H9 (cell line): ENCODE results near the gene FBXO11. TPM values are rescaled to one million over a fixed set of nuclear protein-coding genes. Genes with fewer than 3 reads are reported as not detected.

Experiments
- DNase-seq: peaks from one replicate; pipeline ENCODE4 v3.0.0-alpha.2; 2017
- H2AFZ ChIP-seq: one replicate; pipeline ENCODE4 v1.6.1; 2013; ENCODE audit warnings: mild to moderate bottlenecking, low read length, control low read depth, moderate library complexity
- H2AK5ac ChIP-seq: 2 replicates; pipeline ENCODE4 v1.6.1; 2013; ENCODE audit warnings: low read length, control low read depth, mixed read lengths; ENCODE audit not compliant: insufficient read length
- H2BK120ac ChIP-seq: one replicate; pipeline ENCODE4 v1.6.1; 2013; ENCODE audit warnings: low read depth, mild to moderate bottlenecking, low read length, control low read depth, inconsistent platforms; ENCODE audit not compliant: poor library complexity, severe bottlenecking
- H2BK12ac ChIP-seq: 2 replicates; pipeline ENCODE4 v1.6.1; 2013; ENCODE audit warnings: low read length, control low read depth, mixed read lengths, low read depth; ENCODE audit not compliant: insufficient read length
- H2BK15ac ChIP-seq: 2 replicates; pipeline ENCODE4 v1.6.1; 2013; ENCODE audit warnings: low read depth, low read length, control low read depth
- H2BK20ac ChIP-seq: one replicate; pipeline ENCODE4 v1.6.1; 2013; ENCODE audit warnings: low read depth, mild to moderate bottlenecking, low read length, control low read depth, inconsistent platforms; ENCODE audit not compliant: poor library complexity, severe bottlenecking
- H2BK5ac ChIP-seq: 2 replicates; pipeline ENCODE4 v1.6.1; 2013; ENCODE audit warnings: low read length, control low read depth, mixed read lengths; ENCODE audit not compliant: insufficient read length
- H3K14ac ChIP-seq: 2 replicates; pipeline ENCODE4 v1.6.1; 2013; ENCODE audit warnings: low read length, control low read depth; ENCODE audit not compliant: insufficient read depth
- H3K18ac ChIP-seq: 2 replicates; pipeline ENCODE4 v1.6.1; 2013; ENCODE audit warnings: low read depth, mild to moderate bottlenecking, mixed read lengths, low read length, control low read depth; ENCODE audit not compliant: insufficient read length
- H3K23ac ChIP-seq: 2 replicates; pipeline ENCODE4 v1.6.1; 2013; ENCODE audit warnings: low read length, control low read depth, mixed read lengths, low read depth; ENCODE audit not compliant: insufficient read length
- H3K23me2 ChIP-seq: 2 replicates; pipeline ENCODE4 v1.6.1; 2013; ENCODE audit warnings: low read depth, mild to moderate bottlenecking, mixed read lengths, low read length, control low read depth; ENCODE audit not compliant: insufficient read length, poor library complexity, severe bottlenecking
- H3K27ac ChIP-seq: 2 replicates; pipeline ENCODE4 v1.5.1; 2013; ENCODE audit warnings: low read length, control low read depth, mixed read lengths, low read depth; ENCODE audit not compliant: insufficient read length
- H3K27me3 ChIP-seq: 2 replicates; pipeline ENCODE4 v1.6.1; 2013; ENCODE audit warnings: low read length, control low read depth, inconsistent platforms; ENCODE audit not compliant: insufficient read depth
- H3K4ac ChIP-seq: 2 replicates; pipeline ENCODE4 v1.6.1; 2013; ENCODE audit warnings: low read depth, mild to moderate bottlenecking, control low read depth, inconsistent platforms, low read length, moderate library complexity
- H3K4me1 ChIP-seq: 2 replicates; pipeline ENCODE4 v1.6.1; 2013; ENCODE audit warnings: low read length, control low read depth, inconsistent platforms; ENCODE audit not compliant: insufficient read depth
- H3K4me2 ChIP-seq: 2 replicates; pipeline ENCODE4 v1.6.1; 2013; ENCODE audit warnings: low read length, control low read depth, mixed read lengths; ENCODE audit not compliant: insufficient read length, insufficient read depth
- H3K56ac ChIP-seq: 2 replicates; pipeline ENCODE4 v1.6.1; 2013; ENCODE audit warnings: low read depth, mild to moderate bottlenecking, mixed read lengths, low read length, control low read depth; ENCODE audit not compliant: insufficient read length
- H3K79me1 ChIP-seq: 2 replicates; pipeline ENCODE4 v1.6.1; 2013; ENCODE audit warnings: low read depth, mild to moderate bottlenecking, moderate library complexity, low read length, control low read depth, inconsistent platforms; ENCODE audit not compliant: insufficient read depth, poor library complexity, severe bottlenecking
- H3K79me2 ChIP-seq: 2 replicates; pipeline ENCODE4 v1.6.1; 2013; ENCODE audit warnings: low read length, control low read depth, inconsistent platforms; ENCODE audit not compliant: insufficient read depth
- H3K9ac ChIP-seq: 2 replicates; pipeline ENCODE4 v1.6.1; 2013; ENCODE audit warnings: low read length, control low read depth, mixed read lengths; ENCODE audit not compliant: insufficient read length; ENCODE audit errors: extremely low read depth
- H3K9me3 ChIP-seq: one replicate; pipeline ENCODE4 v1.6.1; 2013; ENCODE audit warnings: low read depth, low read length, inconsistent platforms; ENCODE audit not compliant: control insufficient read depth
- H3T11ph ChIP-seq: one replicate; pipeline ENCODE4 v1.6.1; 2013; ENCODE audit warnings: mild to moderate bottlenecking, low read length, control low read depth, inconsistent platforms
- H4K20me1 ChIP-seq: one replicate; pipeline ENCODE4 v1.6.1; 2013; ENCODE audit not compliant: control insufficient read depth, insufficient read length, insufficient read depth
- H4K5ac ChIP-seq: 2 replicates; pipeline ENCODE4 v1.6.1; 2013; ENCODE audit warnings: low read depth, mild to moderate bottlenecking, mixed read lengths, low read length, control low read depth; ENCODE audit not compliant: insufficient read length
- H4K8ac ChIP-seq: replicated peaks from 2 replicates; pipeline ENCODE4 v1.6.1; 2013; ENCODE audit warnings: low read length, control low read depth, mixed read lengths, low read depth; ENCODE audit not compliant: insufficient read length
- H4K91ac ChIP-seq: 2 replicates; pipeline ENCODE4 v1.6.1; 2013; ENCODE audit warnings: low read depth, mild to moderate bottlenecking, moderate library complexity, mixed read lengths, low read length, control low read depth; ENCODE audit not compliant: insufficient read length
- H3K27ac Mint-ChIP-seq, 3 experiments: 2 replicates in 2 of 3; 3 replicates in 1 of 3; pipeline ENCODE4 v1.8.0; 2020 to 2021; ENCODE audit warnings: mixed read lengths in 3 of 3, mild to moderate bottlenecking in 1 of 3, moderate library complexity in 1 of 3
- H3K27me3 Mint-ChIP-seq: 2 replicates; pipeline ENCODE4 v1.8.0; 2021; ENCODE audit warnings: low read depth, mild to moderate bottlenecking, moderate library complexity, mixed read lengths
- H3K36me3 Mint-ChIP-seq, 3 experiments: 2 replicates in 2 of 3; 3 replicates in 1 of 3; pipeline ENCODE4 v1.8.0; 2020 to 2021; ENCODE audit warnings: low read depth in 3 of 3, mixed read lengths in 3 of 3; ENCODE audit not compliant: insufficient read depth in 1 of 3
- H3K4me1 Mint-ChIP-seq, 2 experiments: 2 replicates each; pipeline ENCODE4 v1.8.0; 2020; ENCODE audit warnings: mixed read lengths in 2 of 2
- H3K4me3 Mint-ChIP-seq, 2 experiments: 2 replicates in 1 of 2; 3 replicates in 1 of 2; pipeline ENCODE4 v1.8.0; 2020 to 2021; ENCODE audit warnings: mild to moderate bottlenecking in 2 of 2, mixed read lengths in 2 of 2, moderate library complexity in 1 of 2
- H3K9me3 Mint-ChIP-seq, 2 experiments: 2 replicates in 1 of 2; 3 replicates in 1 of 2; pipeline ENCODE4 v1.8.0; 2020; ENCODE audit warnings: mild to moderate bottlenecking in 2 of 2, mixed read lengths in 2 of 2, moderate library complexity in 1 of 2
- WGBS: extraction: QIAGEN DNeasy Blood & Tissue Kit; methylation state at CpG from one replicate; pipeline ENCODE4 v1.1.7; 2013; ENCODE audit warnings: missing lambda C conversion rate, low lambda C conversion rate, mixed read lengths; ENCODE audit not compliant: insufficient read length; ENCODE audit errors: extremely low coverage; 5-methylcytosine and 5-hydroxymethylcytosine counted together
- total RNA-seq: library from RNA; stranded (reverse); gene quantifications from 2 replicates; pipeline ENCODE4 v1.2.1, GENCODE V29; 2021
- TF ChIP-seq, protein P1 (sequence below): fragments of 200-600 bp; sonication (generic); conservative IDR thresholded peaks from 3 replicates; pipeline ENCODE4 v1.8.0; 2021; ENCODE audit warnings: antibody characterized with exemption, mild to moderate bottlenecking

FBXO11 gene
- total RNA-seq, 1 experiment from 2014 or later: 68.8 TPM

DNA sequence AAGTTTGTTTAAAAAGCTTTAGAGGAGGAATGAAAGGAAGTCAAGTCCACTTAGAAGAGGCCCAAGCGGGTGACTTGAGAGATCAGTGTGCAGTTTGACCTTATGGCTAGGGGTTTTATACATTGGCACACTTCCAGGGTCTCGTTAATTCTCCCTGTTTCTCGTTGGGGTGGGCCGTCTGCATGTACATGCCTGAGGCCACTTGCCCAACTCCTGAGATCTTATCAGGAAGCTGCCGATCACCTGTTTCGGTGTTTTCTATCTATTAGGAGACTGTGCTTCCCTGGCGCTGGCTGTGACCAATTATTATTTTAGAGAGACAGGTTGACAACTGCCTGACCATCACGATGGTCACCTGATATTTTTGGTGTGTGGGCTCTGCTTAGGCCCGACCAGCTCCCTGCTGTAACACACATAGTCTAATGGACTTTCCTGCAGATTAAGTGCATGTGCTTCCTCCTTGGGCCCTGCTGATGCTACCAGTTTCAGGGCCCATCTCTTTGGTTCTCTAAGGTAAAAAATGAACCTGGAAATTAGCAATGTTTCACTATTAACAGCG, 154.4 kb downstream of the FBXO11 start:
- H3K27ac Mint-ChIP-seq: peak overlapping the region in 1 of 3 experiments; percentile 21; a peak in 1 of 7 replicates
- H3K27ac ChIP-seq: no peak overlapping the region

More for the DNA sequence above, 154.4 kb downstream of the FBXO11 start:
- Histone ChIP-seq H2BK20ac (no peak overlapping the region), H4K91ac (no peak overlapping the region), H3K4me2 (no peak overlapping the region), H2BK15ac (no peak overlapping the region), H3K9ac (no peak overlapping the region), H3K18ac (no peak overlapping the region), H2BK120ac (no peak overlapping the region), H3K4ac (no peak overlapping the region), H2AK5ac (no peak overlapping the region), H4K20me1 (no peaks in the 10 kb centered on the region), H3K23me2 (no peaks in the 10 kb centered on the region), H2BK12ac (no peak overlapping the region), H3K23ac (no peak overlapping the region), H3K79me2 (no peaks in the 10 kb centered on the region), H3K4me1 (no peaks in the 10 kb centered on the region; the same call in 1 of the 2 replicates), H2BK5ac (no peak overlapping the region), H4K8ac (no peak overlapping the region), H3K79me1 (no peaks in the 10 kb centered on the region), H3K9me3 (peaks cover 6% of the 10 kb centered on the region), H3K27me3 (no peaks in the 10 kb centered on the region), H4K5ac (no peak overlapping the region), H3T11ph (no peak overlapping the region), H3K56ac (no peak overlapping the region), H3K14ac (no peak overlapping the region), H2AFZ (no peak overlapping the region)
- TF ChIP-seq, protein P1, sequence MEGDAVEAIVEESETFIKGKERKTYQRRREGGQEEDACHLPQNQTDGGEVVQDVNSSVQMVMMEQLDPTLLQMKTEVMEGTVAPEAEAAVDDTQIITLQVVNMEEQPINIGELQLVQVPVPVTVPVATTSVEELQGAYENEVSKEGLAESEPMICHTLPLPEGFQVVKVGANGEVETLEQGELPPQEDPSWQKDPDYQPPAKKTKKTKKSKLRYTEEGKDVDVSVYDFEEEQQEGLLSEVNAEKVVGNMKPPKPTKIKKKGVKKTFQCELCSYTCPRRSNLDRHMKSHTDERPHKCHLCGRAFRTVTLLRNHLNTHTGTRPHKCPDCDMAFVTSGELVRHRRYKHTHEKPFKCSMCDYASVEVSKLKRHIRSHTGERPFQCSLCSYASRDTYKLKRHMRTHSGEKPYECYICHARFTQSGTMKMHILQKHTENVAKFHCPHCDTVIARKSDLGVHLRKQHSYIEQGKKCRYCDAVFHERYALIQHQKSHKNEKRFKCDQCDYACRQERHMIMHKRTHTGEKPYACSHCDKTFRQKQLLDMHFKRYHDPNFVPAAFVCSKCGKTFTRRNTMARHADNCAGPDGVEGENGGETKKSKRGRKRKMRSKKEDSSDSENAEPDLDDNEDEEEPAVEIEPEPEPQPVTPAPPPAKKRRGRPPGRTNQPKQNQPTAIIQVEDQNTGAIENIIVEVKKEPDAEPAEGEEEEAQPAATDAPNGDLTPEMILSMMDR: no peak
- Mint-ChIP-seq H3K4me1 (peaks cover 30 to 34% of the 10 kb centered on the region in 2 experiments), H3K9me3 (peaks cover 22 to 26% of the 10 kb centered on the region in 2 experiments), H3K4me3 (no peak overlapping the region), H3K36me3 (peaks cover 13 to 23% (median 22%) of the 10 kb centered on the region in 3 experiments), H3K27me3 (no peaks in the 10 kb centered on the region)
- DNase-seq: no peak
- WGBS: no CpG with 5 or more reads among the region's 10 CpGs
